Mucosa of stomach (tissue), 1 donor: ENCODE data around the gene PI4K2A.
"Not testable (repeated sequence)": the region's sequence is repeated elsewhere in the genome, so short reads cannot be mapped to it uniquely, and the experiment has no call there.

Source experiments
- H3K27me3 ChIP-seq: one replicate; pipeline ENCODE4 v1.7.0; 2013; ENCODE audit warnings: mild to moderate bottlenecking, low read length; ENCODE audit not compliant: control insufficient read depth, insufficient read depth
- H3K36me3 ChIP-seq: one replicate; pipeline ENCODE4 v1.7.0; 2013; ENCODE audit warnings: low read length; ENCODE audit not compliant: control insufficient read depth, insufficient read depth
- H3K4me1 ChIP-seq: one replicate; pipeline ENCODE4 v1.7.0; 2013; ENCODE audit warnings: mild to moderate bottlenecking, low read length; ENCODE audit not compliant: control insufficient read depth, insufficient read depth
- H3K4me3 ChIP-seq: one replicate; pipeline ENCODE4 v1.7.0; 2013; ENCODE audit warnings: low read length
- H3K9ac ChIP-seq: one replicate; pipeline ENCODE4 v1.7.0; 2013; ENCODE audit warnings: mild to moderate bottlenecking, low read length, moderate library complexity
- H3K9me3 ChIP-seq: one replicate; pipeline ENCODE4 v1.7.0; 2013; ENCODE audit warnings: mild to moderate bottlenecking, low read length, moderate library complexity; ENCODE audit not compliant: control insufficient read depth
- donor health status: Pancreatic carcinoma.

Gene PI4K2A

GRCh38 chr10:97684368-97684713, 43.9 kb downstream of the PI4K2A start:
- not testable (repeated sequence) for H3K36me3 ChIP-seq, H3K9me3 ChIP-seq, H3K27me3 ChIP-seq
- Histone ChIP-seq H3K4me1 (peaks cover 41% of the 10 kb centered on the region), H3K4me3 (peak overlapping the region; percentile 18), H3K9ac (peak overlapping the region; percentile 56)

GRCh38 chr10:97684866-97685394, 44.5 kb downstream of the PI4K2A start:
- peaks cover 47% of the 10 kb centered on the region for H3K4me1 ChIP-seq

GRCh38 chr10:97685395-97685958, 45.0 kb downstream of the PI4K2A start:
- peak overlapping the region; percentile 80 for H3K4me3 ChIP-seq
- H3K9me3 ChIP-seq = no peaks in the 10 kb centered on the region
- H3K36me3 ChIP-seq = no peaks in the 10 kb centered on the region
- peaks cover 51% of the 10 kb centered on the region for H3K4me1 ChIP-seq
- peak overlapping the region; percentile 91 for H3K9ac ChIP-seq
- no peaks in the 10 kb centered on the region for H3K27me3 ChIP-seq

More at GRCh38 chr10:97684866-97685394, 44.5 kb downstream of the PI4K2A start:
- peak overlapping the region; percentile 80 for H3K4me3 ChIP-seq
- H3K27me3 ChIP-seq = no peaks in the 10 kb centered on the region
- no peaks in the 10 kb centered on the region for H3K36me3 ChIP-seq
- H3K9me3 ChIP-seq = no peaks in the 10 kb centered on the region
- peak overlapping the region; percentile 91 for H3K9ac ChIP-seq

GRCh38 chr10:97686301-97686961, 46.0 kb downstream of the PI4K2A start:
- H3K9me3 ChIP-seq = no peaks in the 10 kb centered on the region
- peak overlapping the region; percentile 91 for H3K9ac ChIP-seq
- no peaks in the 10 kb centered on the region for H3K27me3 ChIP-seq
- no peaks in the 10 kb centered on the region for H3K36me3 ChIP-seq
- peaks cover 51% of the 10 kb centered on the region for H3K4me1 ChIP-seq
- H3K4me3 ChIP-seq = peak overlapping the region; percentile 80

GRCh38 chr10:97686962-97687784, 46.7 kb downstream of the PI4K2A start, which contains the start of gene AVPI1:
AVPI1 (minus strand) TSS chr10:97687241; CDS start chr10:97679905, 7,336 bp downstream.
- Histone ChIP-seq H3K36me3 (no peaks in the 10 kb centered on the region), H3K9me3 (no peaks in the 10 kb centered on the region), H3K4me3 (peak within 1 kb of the TSS; percentile 80), H3K4me1 (peaks cover 47% of the 10 kb centered on the region), H3K9ac (peak within 1 kb of the TSS; percentile 91), H3K27me3 (no peaks in the 10 kb centered on the region)

- Histone ChIP-seq H3K9ac (peak overlapping the region; percentile 36), H3K9me3 (no peaks in the 10 kb centered on the region), H3K4me1 (peaks cover 38% of the 10 kb centered on the region), H3K27me3 (no peaks in the 10 kb centered on the region), H3K4me3 (peak overlapping the region; percentile 80), H3K36me3 (no peaks in the 10 kb centered on the region)
Observed at GRCh38 chr10:97687785-97688781, 47.6 kb downstream of the PI4K2A start.

GRCh38 chr10:97689559-97690020, 49.1 kb downstream of the PI4K2A start:
- Histone ChIP-seq H3K4me1 (peaks cover 23% of the 10 kb centered on the region), H3K36me3 (no peaks in the 10 kb centered on the region), H3K9me3 (no peaks in the 10 kb centered on the region), H3K9ac (no peak overlapping the region), H3K4me3 (no peak overlapping the region), H3K27me3 (no peaks in the 10 kb centered on the region)

GRCh38 chr10:97690133-97690532, 49.7 kb downstream of the PI4K2A start:
- Histone ChIP-seq H3K9ac (no peak overlapping the region), H3K27me3 (no peaks in the 10 kb centered on the region), H3K4me3 (no peak overlapping the region), H3K4me1 (peaks cover 22% of the 10 kb centered on the region), H3K36me3 (no peaks in the 10 kb centered on the region), H3K9me3 (no peaks in the 10 kb centered on the region)

- H3K9ac ChIP-seq, H3K4me3 ChIP-seq, H3K27me3 ChIP-seq, H3K9me3 ChIP-seq, H3K36me3 ChIP-seq: not testable (repeated sequence)
- H3K4me1 ChIP-seq = peaks cover 15% of the 10 kb centered on the region
Observed at GRCh38 chr10:97698072-97698655, 57.7 kb downstream of the PI4K2A start.

GRCh38 chr10:97701438-97702069, 61.1 kb downstream of the PI4K2A start:
- Histone ChIP-seq H3K4me3 (no peak overlapping the region), H3K27me3 (no peaks in the 10 kb centered on the region), H3K9ac (peak overlapping the region; percentile 19), H3K4me1 (peaks cover 15% of the 10 kb centered on the region), H3K9me3 (no peaks in the 10 kb centered on the region), H3K36me3 (no peaks in the 10 kb centered on the region)
